CD8-positive, alpha-beta memory T cell (primary cell): Measurements from ENCODE around the gene DNM3. TPM values are rescaled to one million over a fixed set of nuclear protein-coding genes. Genes with fewer than 3 reads are reported as not detected.

Experiments used
- CTCF ChIA-PET: fragments of 350-600 bp; sonication (Branson Sonifier 250); formaldehyde crosslinking; loops from one replicate; lab custom pipeline; 2021; ENCODE audit warnings: antibody characterized with exemption; lab: Charles Lee
- POLR2A ChIA-PET: fragments of 350-600 bp; sonication (Branson Sonifier 250); formaldehyde crosslinking; loops from one replicate; lab custom pipeline; 2021; ENCODE audit warnings: antibody characterized with exemption; lab: Charles Lee
- DNase-seq, 5 donors: peaks; one replicate each; pipeline versions ENCODE4 v3.0.0 to v3.0.0-alpha.2; 2020 to 2022; ENCODE audit warnings: mixed read lengths in 1 of 5
- H3K27ac ChIP-seq: one replicate; pipeline ENCODE4 v1.7.0; 2013; ENCODE audit warnings: low read depth, mild to moderate bottlenecking, low read length, moderate library complexity
- H3K27me3 ChIP-seq: 2 replicates; pipeline ENCODE4 v1.7.0; 2013; ENCODE audit warnings: low read length, mild to moderate bottlenecking; ENCODE audit not compliant: insufficient read depth, poor library complexity, severe bottlenecking
- H3K36me3 ChIP-seq: 2 replicates; pipeline ENCODE4 v1.7.0; 2013; ENCODE audit warnings: mild to moderate bottlenecking, low read length, moderate library complexity; ENCODE audit not compliant: insufficient read depth
- H3K4me1 ChIP-seq: 2 replicates; pipeline ENCODE4 v1.7.0; 2013; ENCODE audit warnings: mild to moderate bottlenecking, low read length, moderate library complexity; ENCODE audit not compliant: insufficient read depth
- H3K4me3 ChIP-seq: 2 replicates; pipeline ENCODE4 v1.7.0; 2013; ENCODE audit warnings: mild to moderate bottlenecking, low read length
- H3K9me3 ChIP-seq: 2 replicates; pipeline ENCODE4 v1.7.0; 2013; ENCODE audit warnings: mild to moderate bottlenecking, low read length
- H3K27ac Mint-ChIP-seq, 8 donors: one replicate each; pipeline ENCODE4 v1.8.0; 2020 to 2021; ENCODE audit warnings: mixed read lengths in 8 of 8, mild to moderate bottlenecking in 6 of 8, inconsistent platforms in 3 of 8, moderate library complexity in 3 of 8
- H3K27me3 Mint-ChIP-seq, 2 donors: one replicate each; pipeline ENCODE4 v1.8.0; 2020 to 2021; ENCODE audit warnings: mixed read lengths in 2 of 2, mild to moderate bottlenecking in 1 of 2, moderate library complexity in 1 of 2
- H3K36me3 Mint-ChIP-seq, 3 donors: one replicate each; pipeline ENCODE4 v1.8.0; 2020 to 2021; ENCODE audit warnings: mixed read lengths in 3 of 3, inconsistent platforms in 1 of 3, mild to moderate bottlenecking in 1 of 3
- H3K4me1 Mint-ChIP-seq, 3 donors: one replicate each; pipeline ENCODE4 v1.8.0; 2020 to 2021; ENCODE audit warnings: mixed read lengths in 3 of 3, inconsistent platforms in 1 of 3, mild to moderate bottlenecking in 1 of 3
- H3K4me3 Mint-ChIP-seq, 7 donors: one replicate each; pipeline ENCODE4 v1.8.0; 2020 to 2021; ENCODE audit warnings: mixed read lengths in 7 of 7, mild to moderate bottlenecking in 6 of 7, moderate library complexity in 4 of 7, inconsistent platforms in 2 of 7
- H3K9me3 Mint-ChIP-seq, 5 donors: one replicate each; pipeline ENCODE4 v1.8.0; 2020 to 2022; ENCODE audit warnings: mixed read lengths in 5 of 5, mild to moderate bottlenecking in 3 of 5, moderate library complexity in 2 of 5, inconsistent platforms in 1 of 5
- polyA plus RNA-seq: library from polyadenylated mRNA; unstranded; fragments of 300-500 nt; fragmentation: Illumina TruSeq; gene quantifications from one replicate; pipeline ENCODE4 v1.2.3, GENCODE V29; 2021
- total RNA-seq, 2 experiments: library from RNA; stranded (reverse); gene quantifications; one replicate each; pipeline ENCODE4 v1.2.3, GENCODE V29; 2021

DNM3 gene
- total and polyA plus RNA-seq, 3 experiments from 2014 or later, result 0.29 to 0.64 (median 0.59) TPM

GRCh38 chr1:172287208-172287607 is 445.9 kb downstream of the DNM3 start:
- Mint-ChIP-seq H3K4me1 (no peaks in the 10 kb centered on the region), H3K27me3 (peaks cover 0 to 1% of the 10 kb centered on the region in 2 donors), H3K27ac (no peak overlapping the region), H3K4me3 (no peak overlapping the region), H3K36me3 (peaks cover 0 to 6% (median 0%) of the 10 kb centered on the region in 3 donors), H3K9me3 (no peaks in the 10 kb centered on the region)
- Histone ChIP-seq H3K4me1 (no peaks in the 10 kb centered on the region), H3K36me3 (no peaks in the 10 kb centered on the region), H3K27ac (no peak overlapping the region), H3K27me3 (no peaks in the 10 kb centered on the region), H3K9me3 (no peaks in the 10 kb centered on the region), H3K4me3 (no peak overlapping the region)
- POLR2A ChIA-PET, result no interaction called here
- DNase-seq, result no peak
- CTCF ChIA-PET, result no interaction called here

- H3K36me3 Mint-ChIP-seq, result no peaks in the 10 kb centered on the region
- no peak for DNase-seq
- no peaks in the 10 kb centered on the region for H3K9me3 ChIP-seq
- no peak overlapping the region for H3K4me3 ChIP-seq
- no peak overlapping the region for H3K4me3 Mint-ChIP-seq
- no peaks in the 10 kb centered on the region for H3K27me3 ChIP-seq
- no peaks in the 10 kb centered on the region for H3K9me3 Mint-ChIP-seq
- no peak overlapping the region for H3K27ac ChIP-seq
- no peak overlapping the region for H3K27ac Mint-ChIP-seq
- H3K36me3 ChIP-seq, result no peaks in the 10 kb centered on the region
- POLR2A ChIA-PET, result no interaction called here
- CTCF ChIA-PET, result no interaction called here
- H3K4me1 ChIP-seq, result no peaks in the 10 kb centered on the region
- peaks cover 0 to 1% of the 10 kb centered on the region in 2 donors for H3K27me3 Mint-ChIP-seq
- H3K4me1 Mint-ChIP-seq, result no peaks in the 10 kb centered on the region
Measured at GRCh38 chr1:172288581-172288980, 447.3 kb downstream of the DNM3 start.

GRCh38 chr1:172289448-172289847 is 448.1 kb downstream of the DNM3 start:
- POLR2A ChIA-PET, result no interaction called here
- peaks cover 0 to 1% of the 10 kb centered on the region in 2 donors for H3K27me3 Mint-ChIP-seq

GRCh38 chr1:172292840-172293239 is 451.5 kb downstream of the DNM3 start:
- Mint-ChIP-seq H3K27ac (no peak overlapping the region), H3K27me3 (peaks cover 0 to 1% of the 10 kb centered on the region in 2 donors), H3K36me3 (no peaks in the 10 kb centered on the region), H3K9me3 (no peaks in the 10 kb centered on the region), H3K4me3 (no peak overlapping the region), H3K4me1 (no peaks in the 10 kb centered on the region)
- no peak overlapping the region for H3K27ac ChIP-seq
- H3K27me3 ChIP-seq, result no peaks in the 10 kb centered on the region
- no peaks in the 10 kb centered on the region for H3K4me1 ChIP-seq
- POLR2A ChIA-PET, result no interaction called here
- H3K4me3 ChIP-seq, result no peak overlapping the region
- no peak for DNase-seq
- H3K36me3 ChIP-seq, result no peaks in the 10 kb centered on the region
- CTCF ChIA-PET, result no interaction called here
- no peaks in the 10 kb centered on the region for H3K9me3 ChIP-seq

More at GRCh38 chr1:172289448-172289847, 448.1 kb downstream of the DNM3 start:
- Mint-ChIP-seq H3K4me1 (no peaks in the 10 kb centered on the region), H3K9me3 (no peaks in the 10 kb centered on the region), H3K27ac (no peak overlapping the region), H3K4me3 (no peak overlapping the region), H3K36me3 (no peaks in the 10 kb centered on the region)
- no peak for DNase-seq
- Histone ChIP-seq H3K36me3 (no peaks in the 10 kb centered on the region), H3K9me3 (no peaks in the 10 kb centered on the region), H3K27ac (no peak overlapping the region), H3K27me3 (no peaks in the 10 kb centered on the region), H3K4me1 (no peaks in the 10 kb centered on the region), H3K4me3 (no peak overlapping the region)
- CTCF ChIA-PET, result no interaction called here

GRCh38 chr1:172293429-172293828 is 452.1 kb downstream of the DNM3 start:
- H3K36me3 Mint-ChIP-seq, result no peaks in the 10 kb centered on the region

GRCh38 chr1:172298141-172298540 is 456.8 kb downstream of the DNM3 start:
- no peaks in the 10 kb centered on the region for H3K27me3 ChIP-seq
- CTCF ChIA-PET, result no interaction called here
- POLR2A ChIA-PET, result no interaction called here

More at GRCh38 chr1:172293429-172293828, 452.1 kb downstream of the DNM3 start:
- no peaks in the 10 kb centered on the region for H3K9me3 Mint-ChIP-seq
- H3K27ac Mint-ChIP-seq, result no peak overlapping the region
- H3K27me3 ChIP-seq, result no peaks in the 10 kb centered on the region
- no peaks in the 10 kb centered on the region for H3K4me1 ChIP-seq
- no peaks in the 10 kb centered on the region for H3K9me3 ChIP-seq
- ChIA-PET CTCF (no interaction called here), POLR2A (no interaction called here)
- no peak overlapping the region for H3K27ac ChIP-seq
- H3K4me3 Mint-ChIP-seq, result no peak overlapping the region
- no peak overlapping the region for H3K4me3 ChIP-seq
- no peaks in the 10 kb centered on the region for H3K36me3 ChIP-seq
- H3K4me1 Mint-ChIP-seq, result peaks cover 0 to 3% (median 0%) of the 10 kb centered on the region in 3 donors
- no peak for DNase-seq
- H3K27me3 Mint-ChIP-seq, result no peaks in the 10 kb centered on the region

GRCh38 chr1:172298911-172299310 is 457.6 kb downstream of the DNM3 start:
- CTCF ChIA-PET, result no interaction called here
- no peaks in the 10 kb centered on the region for H3K27me3 ChIP-seq
- Mint-ChIP-seq H3K4me1 (peaks cover 0 to 3% (median 0%) of the 10 kb centered on the region in 3 donors), H3K27ac (no peak overlapping the region), H3K36me3 (peaks cover 0 to 27% (median 2%) of the 10 kb centered on the region in 3 donors), H3K9me3 (peaks cover 0 to 7% (median 2%) of the 10 kb centered on the region in 5 donors), H3K27me3 (no peaks in the 10 kb centered on the region), H3K4me3 (no peak overlapping the region)
- H3K9me3 ChIP-seq, result no peaks in the 10 kb centered on the region
- no peak for DNase-seq
- no peak overlapping the region for H3K4me3 ChIP-seq
- POLR2A ChIA-PET, result no interaction called here
- no peaks in the 10 kb centered on the region for H3K4me1 ChIP-seq
- no peak overlapping the region for H3K27ac ChIP-seq
- no peaks in the 10 kb centered on the region for H3K36me3 ChIP-seq

More at GRCh38 chr1:172298141-172298540, 456.8 kb downstream of the DNM3 start:
- H3K9me3 Mint-ChIP-seq, result peaks cover 0 to 7% (median 2%) of the 10 kb centered on the region in 5 donors
- no peak overlapping the region for H3K27ac Mint-ChIP-seq
- H3K4me3 Mint-ChIP-seq, result no peak overlapping the region
- H3K27me3 Mint-ChIP-seq, result no peaks in the 10 kb centered on the region
- Histone ChIP-seq H3K36me3 (no peaks in the 10 kb centered on the region), H3K4me3 (no peak overlapping the region), H3K4me1 (no peaks in the 10 kb centered on the region), H3K27ac (no peak overlapping the region), H3K9me3 (no peaks in the 10 kb centered on the region)
- DNase-seq, result no peak
- peaks cover 0 to 21% (median 2%) of the 10 kb centered on the region in 3 donors for H3K36me3 Mint-ChIP-seq
- peaks cover 0 to 3% (median 0%) of the 10 kb centered on the region in 3 donors for H3K4me1 Mint-ChIP-seq

GRCh38 chr1:172299515-172299914 is 458.2 kb downstream of the DNM3 start:
- no peak overlapping the region for H3K4me3 ChIP-seq
- H3K27me3 ChIP-seq, result no peaks in the 10 kb centered on the region
- H3K9me3 ChIP-seq, result no peaks in the 10 kb centered on the region
- Mint-ChIP-seq H3K4me3 (no peak overlapping the region), H3K27me3 (no peaks in the 10 kb centered on the region), H3K36me3 (peaks cover 0 to 33% (median 2%) of the 10 kb centered on the region in 3 donors), H3K27ac (no peak overlapping the region), H3K9me3 (peaks cover 0 to 7% (median 5%) of the 10 kb centered on the region in 5 donors), H3K4me1 (peaks cover 0 to 3% (median 0%) of the 10 kb centered on the region in 3 donors)
- CTCF ChIA-PET, result no interaction called here
- no peak for DNase-seq
- H3K36me3 ChIP-seq, result no peaks in the 10 kb centered on the region
- POLR2A ChIA-PET, result no interaction called here
- no peaks in the 10 kb centered on the region for H3K4me1 ChIP-seq
- no peak overlapping the region for H3K27ac ChIP-seq
